HG03520 (cell line): ENCODE data around the gene LRRC8D.
"Not testable (repeated sequence)": the region's sequence is repeated elsewhere in the genome, so short reads cannot be mapped to it uniquely, and the experiment has no call there.

ENCODE experiments used
- ATAC-seq: cut with Tn5 transposase; IDR thresholded peaks from one replicate; pipeline ENCODE4 v1.9.1; 2021; ENCODE audit warnings: mild to moderate bottlenecking, moderate library complexity; ENCODE audit not compliant: unreplicated experiment

Gene LRRC8D

DNA sequence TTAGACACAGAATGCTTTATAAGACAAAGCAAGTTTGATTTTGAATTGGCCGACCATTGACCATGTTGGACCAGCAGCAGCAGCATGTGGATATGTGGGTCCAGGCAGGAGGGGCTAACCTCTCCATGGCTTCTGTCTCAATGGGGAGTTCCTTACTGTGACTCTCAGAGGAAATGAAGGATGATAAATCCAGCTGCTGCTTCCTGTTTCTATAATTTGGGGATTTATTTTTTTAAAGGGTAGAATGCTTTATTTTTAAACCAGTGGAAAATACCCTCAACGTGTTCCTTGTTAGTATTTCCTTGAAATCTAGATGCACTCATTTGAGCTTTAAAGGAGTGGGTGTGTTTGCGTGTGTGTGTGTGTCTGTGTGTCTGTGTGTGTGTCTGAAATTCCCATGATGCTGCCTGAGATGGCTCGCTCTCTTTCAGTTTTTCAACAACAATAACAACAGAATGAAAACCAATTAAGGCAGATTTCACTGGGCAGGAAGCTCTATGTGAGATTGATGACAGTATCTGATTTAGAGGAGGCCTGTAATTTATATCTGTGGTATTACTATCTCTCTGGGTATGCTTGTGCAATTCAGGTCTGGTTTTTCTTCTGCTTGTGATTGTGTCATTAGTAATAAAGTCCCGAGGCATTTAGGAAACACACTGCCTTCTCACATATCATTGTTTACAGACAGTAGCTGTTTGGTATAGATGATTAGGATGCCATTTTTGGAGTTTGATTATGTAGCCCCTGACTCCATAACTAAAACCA is 88.0 kb downstream of the LRRC8D start:
- no peak for ATAC-seq

DNA sequence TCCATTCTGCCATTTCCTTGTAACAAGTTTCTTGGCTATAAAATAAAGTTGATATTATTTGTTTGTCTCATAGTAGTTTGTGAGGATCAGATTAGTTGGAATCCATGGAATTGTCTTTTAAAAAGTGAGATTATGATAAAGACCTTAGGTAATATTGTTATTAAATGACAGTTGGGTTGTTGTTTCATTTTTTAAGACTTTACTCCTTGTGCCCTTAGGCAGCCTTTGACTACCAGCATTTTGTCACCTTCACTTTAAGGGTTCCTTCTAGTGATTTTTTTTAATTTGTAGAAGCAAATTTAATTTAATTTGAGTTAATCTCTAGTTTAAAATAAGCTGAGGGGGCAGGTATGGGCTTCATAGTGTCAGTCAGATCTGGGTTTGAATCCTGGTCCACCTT is 89.4 kb downstream of the LRRC8D start:
- no peak for ATAC-seq

GRCh38 chr1:89910780-89911179 is 89.9 kb downstream of the LRRC8D start:
- no peak for ATAC-seq

DNA sequence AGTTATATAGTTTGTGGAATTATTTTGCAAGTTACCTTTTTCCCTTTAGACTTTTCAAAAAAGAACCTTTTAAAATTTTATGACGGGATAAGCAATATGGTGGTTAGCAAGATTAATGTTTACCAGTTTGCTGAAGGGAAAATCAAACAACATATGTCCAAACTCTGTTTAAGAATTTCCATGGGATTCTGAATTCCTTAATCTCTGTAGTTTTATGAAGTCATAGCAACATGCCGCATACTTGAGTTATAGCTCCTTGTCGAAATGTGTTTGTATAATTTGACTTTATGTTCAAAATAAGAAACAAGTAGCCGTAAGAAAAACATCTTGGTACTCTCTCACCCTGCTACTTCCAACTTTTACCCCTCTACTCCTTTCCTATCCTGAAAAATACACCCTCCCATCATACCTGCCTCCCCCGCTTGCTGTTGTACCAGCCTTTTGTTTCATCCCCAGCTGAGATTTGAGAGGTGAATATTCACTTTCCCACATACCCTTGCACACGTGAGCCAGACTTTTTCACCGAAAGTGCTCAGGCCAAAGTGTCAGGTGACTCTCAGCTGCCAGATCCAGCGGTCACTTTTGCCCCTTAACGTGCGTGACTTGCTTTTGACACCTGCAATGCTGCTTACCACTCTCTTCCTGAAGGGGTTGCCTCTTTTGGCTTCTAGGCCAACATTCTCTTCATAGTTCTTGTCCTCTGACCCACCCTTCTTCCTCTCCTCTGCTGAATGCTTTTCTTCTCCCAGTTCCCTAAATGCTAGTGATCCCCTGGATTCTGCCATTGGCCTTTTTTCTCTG is 90.6 kb downstream of the LRRC8D start:
- no peak for ATAC-seq

DNA sequence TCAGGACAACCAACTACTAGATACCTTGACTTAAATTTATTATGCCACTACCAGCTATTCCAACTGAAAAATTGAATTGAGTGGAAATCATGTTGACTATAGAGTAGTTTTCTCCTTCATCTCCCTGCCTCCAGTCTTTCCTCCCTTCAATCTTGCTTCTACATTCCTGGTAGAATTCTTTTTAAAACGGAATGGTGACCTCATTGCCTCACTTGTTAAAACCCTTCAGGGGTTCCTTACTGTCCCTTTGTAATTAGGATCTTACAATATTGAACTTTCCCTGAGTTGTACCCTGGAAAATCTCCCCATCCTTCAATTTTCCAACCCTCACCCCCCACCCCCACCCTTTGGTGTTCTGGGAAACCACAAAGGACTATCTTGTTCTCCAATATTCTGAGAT is 91.2 kb downstream of the LRRC8D start:
- ATAC-seq, result no peak

DNA sequence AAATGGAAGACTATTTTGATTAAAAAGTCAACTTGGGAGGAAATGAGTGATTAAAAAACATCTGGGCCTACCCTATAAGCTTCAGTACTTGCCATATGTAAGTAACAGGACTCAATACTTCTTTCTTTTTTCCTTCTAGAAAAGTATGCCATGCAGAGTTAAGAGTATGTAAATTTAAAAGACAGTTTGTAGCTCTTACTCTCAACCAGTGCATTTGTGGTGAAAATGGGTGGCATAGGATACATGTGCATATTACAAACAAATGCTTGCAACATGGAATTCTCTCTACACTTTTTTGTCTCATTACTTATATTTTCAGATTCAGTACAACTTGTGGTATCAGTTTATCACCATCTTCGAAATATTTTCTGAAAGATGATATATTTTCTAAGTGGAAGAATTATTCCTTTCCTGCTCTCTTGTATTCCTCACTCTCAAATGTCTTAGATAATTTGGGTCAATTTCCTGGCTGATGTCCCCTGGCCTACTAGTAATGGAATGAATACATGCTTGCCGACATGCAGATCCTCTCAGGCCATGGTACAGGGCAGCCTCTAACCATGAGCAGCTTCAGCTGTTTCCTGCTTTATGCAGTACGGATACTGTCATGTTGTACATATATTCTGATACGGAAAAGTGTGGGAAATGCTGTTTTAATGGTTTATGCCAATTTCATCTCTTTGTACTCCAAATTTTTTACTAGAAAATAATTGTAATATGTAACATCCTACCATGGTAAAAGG is 92.7 kb downstream of the LRRC8D start:
- ATAC-seq, result no peak

GRCh38 chr1:89917353-89917752 is 96.5 kb downstream of the LRRC8D start:
- no peak for ATAC-seq

DNA sequence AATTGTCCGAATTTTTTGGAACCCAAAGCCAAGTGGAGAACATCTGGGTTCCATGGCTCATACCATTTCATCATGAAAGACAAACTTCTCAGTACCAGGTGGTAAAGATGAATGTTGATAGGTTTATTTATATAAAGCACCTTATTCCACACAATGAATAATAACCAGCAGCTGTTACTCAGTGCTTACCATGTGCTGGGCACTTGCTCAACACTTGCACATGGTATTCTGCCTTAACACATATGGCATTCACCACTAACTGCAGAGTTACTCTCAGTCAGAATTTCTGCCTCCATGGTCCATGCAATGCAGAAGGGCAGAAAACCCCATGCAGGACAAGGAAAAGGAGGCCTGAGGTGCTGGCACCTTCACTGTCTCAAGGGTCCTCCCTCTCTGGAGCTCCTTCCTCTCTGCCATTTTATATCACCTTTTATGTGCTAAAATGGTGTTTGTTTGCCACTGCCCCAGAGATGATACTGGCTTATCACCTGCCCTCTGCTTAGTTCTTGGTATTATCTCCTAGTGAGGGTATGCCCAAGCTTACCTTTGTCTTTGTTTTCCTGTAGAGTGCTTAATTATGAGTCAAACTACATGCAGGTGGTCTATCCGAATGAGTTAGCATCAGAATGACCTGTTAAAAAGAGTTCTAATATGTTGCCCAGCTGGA is 97.4 kb downstream of the LRRC8D start:
- no peak for ATAC-seq

GRCh38 chr1:89918794-89919155 is 97.9 kb downstream of the LRRC8D start:
- ATAC-seq, result no peak

DNA sequence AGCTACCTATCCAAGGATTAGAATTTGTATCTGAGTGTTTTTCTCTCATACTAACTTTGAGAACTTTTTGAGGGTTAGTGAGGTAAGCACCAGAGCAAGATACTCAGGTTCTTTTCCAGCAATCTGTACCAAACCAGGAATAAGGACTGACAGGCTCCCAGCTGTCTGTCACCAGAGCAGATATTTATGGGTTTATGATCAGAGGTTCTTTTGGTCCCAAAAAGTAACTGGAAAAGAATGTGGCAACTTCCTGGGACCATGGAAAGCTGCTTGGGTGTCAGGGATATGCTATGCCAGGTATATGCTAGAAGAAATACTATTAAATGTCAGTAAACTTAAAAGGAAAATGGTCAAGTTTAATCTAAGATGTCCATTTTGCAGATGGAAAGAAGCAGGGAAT is 98.3 kb downstream of the LRRC8D start:
- no peak for ATAC-seq

DNA sequence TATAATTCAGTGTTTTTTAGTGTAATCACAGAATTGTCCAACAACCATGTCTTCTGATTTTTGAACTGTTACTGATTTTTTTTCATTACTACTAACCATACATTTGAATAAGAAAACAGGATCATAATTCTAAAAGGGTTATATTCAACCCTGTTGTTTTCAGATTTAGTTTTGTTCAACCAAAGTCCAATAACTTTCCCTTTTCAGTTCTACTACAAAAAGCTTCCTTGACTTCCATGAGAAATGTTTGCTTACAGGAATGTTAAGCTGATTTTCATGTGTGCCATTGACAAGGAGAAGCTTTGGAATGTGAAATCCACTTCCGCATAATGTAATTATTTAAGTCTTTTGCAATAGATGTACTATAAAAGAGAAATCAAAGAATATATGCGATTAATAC is 102.1 kb downstream of the LRRC8D start:
- no peak for ATAC-seq

DNA sequence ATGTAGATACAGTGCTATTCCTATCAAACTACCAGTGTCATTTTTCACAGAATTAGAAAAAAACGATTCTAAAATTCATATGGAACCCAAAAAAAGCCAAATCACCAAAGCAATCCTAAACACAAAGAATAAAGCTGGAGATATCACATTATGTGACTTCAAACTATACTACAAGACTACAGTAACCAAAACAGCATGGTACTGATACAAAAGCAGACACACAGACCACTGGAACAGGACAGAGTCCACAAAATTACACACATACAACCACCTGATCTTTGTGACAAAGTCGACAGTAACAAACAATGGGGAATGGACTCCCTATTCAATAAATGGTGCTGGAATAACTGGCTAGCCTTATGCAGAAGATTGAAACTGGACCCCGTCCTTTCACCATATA is 102.7 kb downstream of the LRRC8D start:
- no peak for ATAC-seq

GRCh38 chr1:89924075-89924474 is 103.2 kb downstream of the LRRC8D start:
- ATAC-seq, result not testable (repeated sequence)

DNA sequence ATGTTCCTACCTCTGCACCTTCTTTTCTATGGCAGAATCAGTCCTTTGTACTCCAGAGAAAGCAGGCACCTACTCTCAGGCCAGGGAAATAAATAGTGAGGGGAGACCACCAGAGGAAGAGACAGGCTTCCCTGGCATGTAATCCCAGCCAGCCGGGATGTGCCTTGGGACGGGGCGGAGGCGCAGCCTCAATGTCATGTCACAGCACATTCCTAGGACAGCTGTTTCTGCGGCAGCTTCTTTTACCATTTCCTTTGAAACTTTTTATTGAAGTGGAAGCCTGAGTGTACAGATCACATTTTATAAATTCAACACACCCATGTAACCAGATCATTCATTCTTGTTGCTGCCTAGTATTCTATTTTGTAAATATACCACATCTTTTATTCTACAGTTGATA is 106.2 kb downstream of the LRRC8D start:
- ATAC-seq, result no peak

DNA sequence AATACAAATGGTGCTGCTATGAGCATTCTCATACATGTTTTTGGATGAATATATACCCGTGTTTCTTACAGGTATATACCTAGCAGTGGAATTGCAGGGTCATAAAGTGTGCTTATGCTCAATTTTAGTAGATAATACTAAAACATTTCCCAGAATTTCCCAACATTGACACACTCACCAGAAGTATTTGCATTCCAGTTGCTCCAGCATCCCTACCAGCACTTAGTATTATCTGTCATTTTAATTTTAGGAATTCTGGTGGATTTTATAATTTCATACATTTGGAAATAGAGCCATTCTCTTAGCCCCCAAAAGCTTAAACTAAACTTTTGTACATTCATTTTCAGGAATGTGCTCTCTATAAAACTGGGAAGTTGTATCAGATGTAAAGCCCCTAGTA is 106.6 kb downstream of the LRRC8D start:
- ATAC-seq, result no peak

GRCh38 chr1:89928506-89928905 is 107.7 kb downstream of the LRRC8D start:
- ATAC-seq, result no peak

DNA sequence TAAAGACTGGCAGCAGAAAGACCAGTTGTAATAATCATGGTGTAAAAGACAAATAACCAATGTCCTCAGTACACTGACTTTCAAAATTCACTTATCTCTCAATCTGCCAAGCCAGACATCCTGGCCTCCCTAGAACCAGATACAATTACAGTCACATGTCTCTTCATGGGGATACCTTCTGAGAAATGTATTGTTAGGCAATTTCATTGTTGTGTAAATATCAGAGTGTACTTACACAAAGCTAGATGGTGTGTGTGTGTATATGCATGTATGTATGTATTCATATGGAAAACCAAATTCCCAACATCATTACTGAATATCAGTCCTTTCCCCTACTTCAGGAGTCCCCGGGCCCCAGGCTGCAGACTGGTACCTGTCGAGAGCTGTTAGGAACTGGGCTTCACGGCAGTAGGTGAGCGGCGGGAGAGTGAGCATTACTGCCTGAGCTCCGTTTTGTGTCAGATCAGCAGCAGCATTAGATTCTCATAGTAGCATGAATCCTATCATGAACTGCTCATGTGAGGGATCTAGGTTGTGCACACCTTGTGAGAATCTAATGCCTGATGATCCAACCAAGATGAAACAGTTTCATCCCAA is 108.7 kb downstream of the LRRC8D start:
- no peak for ATAC-seq

DNA sequence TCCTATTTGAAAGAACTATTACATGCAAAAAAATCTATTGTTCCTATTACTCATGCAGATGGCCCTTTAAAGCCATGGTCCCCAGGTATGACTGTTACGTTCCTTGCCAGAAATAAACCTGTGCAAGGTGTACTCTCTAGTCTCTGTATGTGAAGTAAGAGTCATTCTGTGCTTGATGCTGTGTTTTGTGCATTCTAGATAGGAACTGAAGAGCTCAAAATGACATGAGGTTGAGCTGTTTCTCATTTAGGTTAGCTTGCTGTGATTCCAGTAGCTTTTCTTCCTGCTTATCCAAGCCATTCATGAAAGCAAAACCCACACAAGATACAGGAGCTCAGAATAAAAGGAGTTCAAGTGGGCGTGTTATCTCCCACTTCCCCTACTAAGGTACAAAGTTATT is 109.7 kb downstream of the LRRC8D start:
- no peak for ATAC-seq

DNA sequence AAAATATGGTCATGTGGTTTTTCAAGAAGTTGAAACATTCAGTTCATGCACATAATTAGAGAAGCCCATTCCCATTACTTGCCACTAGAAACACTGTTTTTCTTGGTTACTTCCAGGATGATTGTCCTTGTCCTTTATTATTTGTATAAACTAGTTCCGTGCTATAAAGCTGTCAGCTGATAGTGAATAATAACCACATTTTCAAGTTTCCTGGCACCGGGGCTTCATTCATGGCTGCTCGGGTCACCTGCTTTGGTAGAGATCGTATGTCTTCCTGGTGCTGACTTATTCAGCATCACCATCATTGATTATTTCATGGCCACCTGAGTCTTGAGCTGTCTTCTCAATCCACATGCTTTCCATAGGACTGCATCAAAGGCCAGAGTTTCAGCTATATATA is 111.1 kb downstream of the LRRC8D start:
- ATAC-seq, result no peak

DNA sequence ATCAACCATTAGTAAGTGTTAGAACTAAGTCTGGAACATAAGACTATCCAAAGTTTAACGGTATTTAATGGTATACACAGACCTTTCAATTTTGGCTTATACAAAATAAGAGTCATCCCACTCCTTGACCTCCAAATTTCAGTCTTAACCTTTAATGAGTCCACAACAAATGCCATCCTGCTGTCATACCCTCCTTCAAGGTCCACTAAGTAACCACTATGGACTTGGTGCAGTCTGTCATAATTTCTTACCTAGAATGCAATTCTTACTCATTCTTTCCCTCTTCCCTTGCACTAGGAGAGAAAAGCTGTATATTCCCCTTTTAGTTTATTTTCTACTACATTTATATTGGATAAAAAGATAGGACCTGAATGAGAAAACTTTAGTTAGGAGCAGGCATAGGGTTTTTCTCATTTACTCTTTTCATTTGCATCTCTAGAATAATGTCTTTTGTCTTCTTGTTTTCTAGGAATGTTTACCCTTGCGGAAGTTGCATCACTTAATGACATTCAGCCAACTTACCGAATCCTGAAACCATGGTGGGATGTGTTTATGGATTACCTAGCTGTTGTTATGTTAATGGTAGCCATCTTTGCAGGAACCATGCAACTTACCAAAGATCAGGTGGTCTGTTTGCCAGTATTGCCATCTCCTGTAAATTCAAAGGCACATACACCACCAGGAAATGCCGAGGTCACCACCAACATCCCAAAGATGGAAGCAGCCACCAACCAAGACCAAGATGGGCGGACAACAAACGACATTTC is 111.9 kb downstream of the LRRC8D start:
- ATAC-seq, result no peak
